NCI-H1694 (cell line): Measurements from ENCODE around the gene ZRANB3.
"Not testable (repeated sequence)": the region's sequence is repeated elsewhere in the genome, so short reads cannot be mapped to it uniquely, and the experiment has no call there.

Source experiments
- DNase-seq: peaks from one replicate; lab custom pipeline; 2025; lab: John Stamatoyannopoulos, UW

The ZRANB3 gene

GRCh38 chr2:135327146-135327545, 203.9 kb downstream of the ZRANB3 start:
- no peak for DNase-seq

- DNase-seq, result no peak
These were observed 210.3 kb downstream of the ZRANB3 start for GRCh38 chr2:135320465-135321355.

DNA sequence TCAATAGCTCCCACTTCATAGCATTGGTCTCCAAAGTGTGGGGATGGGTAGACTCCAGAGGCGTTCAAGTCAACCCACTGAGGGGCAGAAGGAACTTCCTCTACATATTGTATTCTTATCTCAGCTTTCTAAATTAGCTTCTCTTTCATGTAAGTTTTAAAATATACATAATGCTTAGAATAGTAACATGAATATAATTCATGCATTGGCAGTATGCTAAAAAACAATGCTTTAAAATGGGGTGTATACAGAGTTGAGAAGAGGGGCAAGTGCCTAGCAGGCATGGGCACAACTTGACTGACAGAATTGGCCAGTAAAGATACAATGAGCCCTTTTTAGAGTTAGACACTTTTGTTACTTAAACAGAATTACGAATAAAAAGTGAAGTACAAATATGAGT, 212.2 kb downstream of the ZRANB3 start:
- no peak for DNase-seq

- no peak for DNase-seq
These were observed 213.6 kb downstream of the ZRANB3 start for GRCh38 chr2:135317375-135317774.

GRCh38 chr2:135311962-135312361, 219.1 kb downstream of the ZRANB3 start:
- DNase-seq, result no peak

- no peak for DNase-seq
These were observed 219.8 kb downstream of the ZRANB3 start for GRCh38 chr2:135311268-135311667.

GRCh38 chr2:135304694-135305093, 226.3 kb downstream of the ZRANB3 start:
- DNase-seq, result no peak

GRCh38 chr2:135299658-135300244, 231.3 kb downstream of the ZRANB3 start:
- DNase-seq, result no peak

DNA sequence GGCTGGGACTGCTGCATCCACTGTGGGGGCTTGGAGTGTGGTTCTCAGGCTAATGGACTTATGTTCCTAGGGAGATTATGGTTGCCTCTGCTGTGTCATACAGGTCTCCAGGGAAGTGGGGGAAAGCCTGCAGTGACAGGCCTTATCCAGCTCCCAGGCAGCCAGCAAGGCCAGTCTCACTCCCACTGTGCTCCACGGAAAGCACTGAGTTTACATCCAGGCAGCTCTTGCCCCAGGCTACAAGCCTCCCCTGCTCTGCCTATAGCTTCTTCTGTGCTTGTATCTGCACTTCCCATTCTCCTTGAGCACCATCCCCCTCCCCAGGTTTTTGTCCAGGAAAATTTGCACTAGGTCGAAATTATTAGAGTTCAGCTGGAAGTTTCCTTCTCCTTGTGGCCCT, 231.9 kb downstream of the ZRANB3 start:
- no peak for DNase-seq

DNA sequence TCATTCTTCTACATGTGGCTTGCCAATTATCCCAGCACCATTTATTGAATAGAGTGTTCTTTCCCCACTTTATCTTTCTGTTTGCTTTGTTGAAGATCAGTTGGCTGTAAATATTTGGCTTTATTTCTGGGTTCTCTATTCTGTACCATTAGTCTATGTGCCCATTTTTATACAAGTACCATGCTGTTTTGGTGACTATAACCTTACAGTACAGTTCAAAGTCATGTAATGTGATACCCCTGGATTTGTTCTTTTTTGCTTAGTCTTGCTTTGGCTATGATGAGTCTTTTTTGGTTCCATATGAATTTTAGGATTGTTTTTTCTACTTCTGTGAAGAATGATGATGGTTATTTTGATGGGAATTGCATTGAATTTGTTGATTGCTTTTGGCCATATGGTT, 243.9 kb downstream of the ZRANB3 start:
- DNase-seq, result not testable (repeated sequence)

GRCh38 chr2:135285391-135285790, 245.6 kb downstream of the ZRANB3 start:
- DNase-seq, result no peak

DNA sequence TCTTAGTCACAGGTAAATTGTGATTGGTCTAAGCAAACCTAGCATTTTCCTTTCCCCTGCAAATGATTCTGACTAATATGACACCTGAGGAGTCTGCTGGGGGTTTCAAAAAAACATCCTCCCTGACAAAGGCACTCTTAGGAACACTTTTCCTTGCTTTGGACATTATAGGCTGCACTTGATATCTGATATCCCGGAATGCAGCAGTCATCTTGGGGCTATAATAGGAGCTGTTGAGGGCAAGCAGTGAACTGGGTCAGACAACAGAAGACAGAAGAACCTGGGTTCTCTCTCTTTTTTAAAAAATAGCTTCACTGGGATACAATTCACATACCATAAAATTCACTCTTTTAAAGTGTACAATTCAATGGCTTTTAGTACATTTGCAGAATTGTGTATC, 249.6 kb downstream of the ZRANB3 start:
- DNase-seq, result no peak

DNA sequence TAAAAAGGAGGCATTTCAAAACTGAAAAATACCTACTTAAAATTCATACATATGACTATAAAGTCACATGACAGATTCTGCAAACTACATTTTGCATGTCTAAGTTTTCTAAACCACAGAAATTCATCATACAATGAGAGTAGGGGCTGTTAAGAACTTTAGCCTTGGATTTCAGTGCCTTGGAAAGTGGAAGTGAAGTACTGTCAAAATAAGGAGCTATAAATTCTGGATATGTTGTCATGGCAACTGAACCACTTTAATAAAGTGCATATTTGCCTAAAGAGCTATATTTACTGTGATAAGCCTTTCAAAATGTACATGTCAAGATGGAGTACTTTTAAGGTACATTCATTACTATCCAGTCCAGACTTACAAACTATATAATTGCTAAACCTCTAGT, 251.8 kb downstream of the ZRANB3 start:
- no peak for DNase-seq

GRCh38 chr2:135276525-135276924, 254.5 kb downstream of the ZRANB3 start:
- no peak for DNase-seq

DNA sequence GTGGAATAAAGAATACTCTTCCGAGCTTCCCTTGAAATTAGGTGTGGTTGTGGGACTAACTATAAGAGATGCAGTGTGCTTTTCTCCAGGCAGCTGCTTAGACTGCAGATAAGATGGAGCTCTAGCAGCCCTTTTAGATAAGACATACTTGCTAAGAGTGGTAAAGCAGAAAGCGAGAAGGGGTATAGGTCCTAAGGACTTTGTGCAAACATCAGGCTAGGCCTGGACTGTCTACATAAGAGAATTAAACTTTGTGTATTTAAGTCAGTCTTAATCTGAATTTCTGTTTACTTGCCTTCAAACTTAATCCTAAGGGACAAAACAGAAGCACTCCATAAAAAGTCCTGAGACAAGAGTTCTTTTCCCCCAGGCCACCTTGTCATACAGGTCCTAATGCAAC, 260.0 kb downstream of the ZRANB3 start:
- no peak for DNase-seq

- no peak for DNase-seq
These were observed 265.0 kb downstream of the ZRANB3 start for GRCh38 chr2:135265960-135266490.

DNA sequence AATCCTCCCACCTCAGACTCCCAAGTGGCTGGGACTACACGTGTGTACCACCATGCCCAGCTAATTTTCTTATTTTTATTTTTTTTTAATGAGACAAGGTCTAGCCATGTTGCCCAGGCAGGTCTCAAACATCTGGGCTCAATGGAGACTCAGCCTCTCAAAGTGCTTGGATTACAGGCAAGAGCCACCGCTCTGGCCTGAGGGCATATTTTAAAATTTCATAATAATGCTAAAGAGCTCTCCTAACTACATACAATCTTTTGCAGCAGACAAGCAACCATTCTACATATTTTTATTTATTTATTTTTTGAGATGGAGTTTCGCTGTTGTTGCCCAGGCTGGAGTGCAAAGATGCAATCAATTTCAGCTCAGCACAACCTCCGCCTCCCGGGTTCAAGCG, 271.9 kb downstream of the ZRANB3 start:
- no peak for DNase-seq

GRCh38 chr2:135258193-135258592, 272.8 kb downstream of the ZRANB3 start:
- no peak for DNase-seq

DNA sequence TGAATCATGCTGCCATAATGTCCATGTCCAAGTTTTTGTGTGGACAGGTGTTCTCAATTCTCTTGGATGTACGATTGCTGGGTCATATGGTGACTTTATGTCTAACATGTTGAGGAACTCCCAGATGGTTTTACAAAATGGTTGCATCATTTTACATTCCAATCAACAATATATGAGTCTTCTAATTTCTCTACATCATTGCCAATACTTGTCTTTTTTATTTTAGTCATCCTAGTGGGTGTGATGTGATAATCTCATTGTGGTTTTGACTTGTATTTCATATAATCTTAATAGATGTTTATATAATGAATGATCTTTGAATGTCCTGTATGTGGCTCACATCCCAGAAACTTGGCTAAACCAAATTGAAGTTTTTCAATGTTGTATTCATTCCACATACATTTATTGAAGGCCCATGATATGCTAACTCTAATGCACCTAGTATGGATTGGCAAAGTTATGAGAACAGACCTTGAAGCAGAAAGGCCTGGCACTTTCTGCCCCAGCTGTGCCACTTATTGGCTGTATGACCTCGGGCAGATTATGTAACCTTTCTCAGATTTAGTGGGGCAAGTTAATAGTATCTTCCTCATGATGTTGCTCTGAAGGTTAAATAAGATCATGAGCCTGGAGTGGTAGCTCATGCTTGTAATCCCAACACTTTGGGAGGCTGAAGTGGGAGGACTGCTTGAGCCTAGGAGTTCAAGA, 273.5 kb downstream of the ZRANB3 start:
- no peak for DNase-seq

GRCh38 chr2:135256531-135257260, 274.3 kb downstream of the ZRANB3 start:
- DNase-seq, result no peak

DNA sequence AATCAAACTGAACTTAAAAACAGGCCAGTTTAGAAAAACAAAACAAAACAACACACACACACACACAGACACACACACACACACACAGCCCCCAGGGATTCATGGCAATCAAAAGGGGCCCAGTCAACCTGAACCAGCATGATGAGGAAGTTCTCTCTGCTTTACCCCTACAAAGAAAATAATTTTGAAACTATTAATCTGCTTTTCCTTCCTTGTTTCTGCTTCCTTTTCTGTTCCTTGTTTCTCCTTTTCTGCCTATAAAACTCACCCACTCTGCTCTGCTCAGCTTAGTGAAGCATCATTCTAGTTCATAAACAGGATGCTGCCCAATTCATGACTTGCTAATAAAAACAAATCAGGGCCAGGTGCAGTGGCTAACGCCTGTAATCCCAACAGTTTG, 275.8 kb downstream of the ZRANB3 start:
- DNase-seq, result no peak
